ENCODE measurements around the gene ZNF668.
A peak's percentile ranks its signal among the peaks of the same experiment; 100 is the strongest.
"Not testable (repeated sequence)": the region's sequence is repeated elsewhere in the genome, so short reads cannot be mapped to it uniquely, and the experiment has no call there.

ZNF668 gene

GRCh38 chr16:31100876-31101641, 27.0 kb upstream of the ZNF668 start:
- not testable (repeated sequence) for DNase-seq (ENCODE audit: low read depth in 2 of 2, low spot score in 1 of 2)

- DNase-seq (ENCODE audit: low read depth in 2 of 2, low spot score in 1 of 2) = no peak
Measured at GRCh38 chr16:31099860-31100638, 26.0 kb upstream of the ZNF668 start.

- peak; percentile 59 to 68 for DNase-seq (ENCODE audit: low read depth in 2 of 2, low spot score in 1 of 2)
Measured at GRCh38 chr16:31094424-31095120, 20.5 kb upstream of the ZNF668 start, which contains the start of gene VKORC1. TSS of gene VKORC1 (minus strand) at chr16:31094797. CDS start at chr16:31094729, 68 bp downstream.

GRCh38 chr16:31094088-31094423, 20.0 kb upstream of the ZNF668 start:
- DNase-seq (ENCODE audit: low read depth in 2 of 2, low spot score in 1 of 2) = no peak

- DNase-seq (ENCODE audit: low read depth in 2 of 2, low spot score in 1 of 2) = no peak
Measured at GRCh38 chr16:31093132-31093703, 19.2 kb upstream of the ZNF668 start.

- no peak for DNase-seq (ENCODE audit: low read depth in 2 of 2, low spot score in 1 of 2)
Measured at GRCh38 chr16:31092330-31092729, 18.3 kb upstream of the ZNF668 start.

- DNase-seq (ENCODE audit: low read depth in 2 of 2, low spot score in 1 of 2) = no peak
Measured at GRCh38 chr16:31090540-31090939, 16.5 kb upstream of the ZNF668 start.

GRCh38 chr16:31089199-31089598, 15.2 kb upstream of the ZNF668 start:
- DNase-seq (ENCODE audit: low read depth in 2 of 2, low spot score in 1 of 2) = no peak

GRCh38 chr16:31088459-31089183, 14.6 kb upstream of the ZNF668 start, which contains the start of gene PRSS53:
TSS of gene PRSS53 (minus strand) at chr16:31088943. CDS start at chr16:31088809, 134 bp downstream.
- no peak for DNase-seq (ENCODE audit: low read depth in 2 of 2, low spot score in 1 of 2)

- no peak for DNase-seq (ENCODE audit: low read depth in 2 of 2, low spot score in 1 of 2)
Measured at GRCh38 chr16:31087971-31088370, 13.9 kb upstream of the ZNF668 start.

GRCh38 chr16:31087481-31087880, 13.4 kb upstream of the ZNF668 start:
- DNase-seq (ENCODE audit: low read depth in 2 of 2, low spot score in 1 of 2) = no peak

- DNase-seq (ENCODE audit: low read depth in 2 of 2, low spot score in 1 of 2) = no peak
Measured at GRCh38 chr16:31086629-31086906, 12.5 kb upstream of the ZNF668 start.

- no peak for DNase-seq (ENCODE audit: low read depth in 2 of 2, low spot score in 1 of 2)
Measured at GRCh38 chr16:31085873-31086628, 12.0 kb upstream of the ZNF668 start.

GRCh38 chr16:31085411-31085810, 11.4 kb upstream of the ZNF668 start:
- DNase-seq (ENCODE audit: low read depth in 2 of 2, low spot score in 1 of 2) = no peak

- no peak for DNase-seq (ENCODE audit: low read depth in 2 of 2, low spot score in 1 of 2)
Measured at GRCh38 chr16:31084584-31085302, 10.7 kb upstream of the ZNF668 start.

- DNase-seq (ENCODE audit: low read depth in 2 of 2, low spot score in 1 of 2) = no peak
Measured at GRCh38 chr16:31083981-31084380, 9.9 kb upstream of the ZNF668 start.

- no peak for DNase-seq (ENCODE audit: low read depth in 2 of 2, low spot score in 1 of 2)
Measured at GRCh38 chr16:31083556-31083955, 9.5 kb upstream of the ZNF668 start.

GRCh38 chr16:31083081-31083480, 9.0 kb upstream of the ZNF668 start:
- no peak for DNase-seq (ENCODE audit: low read depth in 2 of 2, low spot score in 1 of 2)

GRCh38 chr16:31082368-31083045, 8.5 kb upstream of the ZNF668 start:
- no peak for DNase-seq (ENCODE audit: low read depth in 2 of 2, low spot score in 1 of 2)

Data from stimulated activated CD8-positive, alpha-beta memory T cell treated with anti-CD3 and anti-CD28 coated beads, Interleukin-4, amount 100 ng/mL, for 4 hours (primary cell).